Activated CD8-positive, alpha-beta memory T cell treated with anti-CD3 and anti-CD28 coated beads for 48 hours (primary cell): Measurements from ENCODE around the gene OSBP2.

Experiments
- DNase-seq, 3 experiments: peaks; one replicate each; pipeline ENCODE4 v3.0.0-alpha.2; 2020; ENCODE audit warnings: low read depth in 2 of 3, low spot score in 2 of 3

Gene OSBP2

GRCh38 chr22:30833322-30833721 lies 138.6 kb downstream of the OSBP2 start:
- DNase-seq = no peak

GRCh38 chr22:30837531-30837930 lies 142.9 kb downstream of the OSBP2 start:
- no peak for DNase-seq

GRCh38 chr22:30838111-30838510 lies 143.4 kb downstream of the OSBP2 start:
- DNase-seq = no peak

GRCh38 chr22:30841273-30841672 lies 146.6 kb downstream of the OSBP2 start:
- no peak for DNase-seq

GRCh38 chr22:30843245-30843644 lies 148.6 kb downstream of the OSBP2 start:
- DNase-seq = no peak

GRCh38 chr22:30847583-30847982 lies 152.9 kb downstream of the OSBP2 start:
- no peak for DNase-seq

- DNase-seq = no peak
These were observed 160.6 kb downstream of the OSBP2 start for GRCh38 chr22:30855266-30855665.

GRCh38 chr22:30855677-30856518 lies 161.2 kb downstream of the OSBP2 start:
- no peak for DNase-seq

- no peak for DNase-seq
These were observed 162.2 kb downstream of the OSBP2 start for GRCh38 chr22:30856741-30857502.

GRCh38 chr22:30857791-30858190 lies 163.1 kb downstream of the OSBP2 start:
- DNase-seq = no peak

GRCh38 chr22:30858976-30859713 lies 164.5 kb downstream of the OSBP2 start:
- no peak for DNase-seq

GRCh38 chr22:30859714-30860095 lies 165.0 kb downstream of the OSBP2 start:
- DNase-seq = no peak

GRCh38 chr22:30860176-30861105 lies 165.8 kb downstream of the OSBP2 start:
- no peak for DNase-seq

- no peak for DNase-seq
These were observed 166.5 kb downstream of the OSBP2 start for GRCh38 chr22:30861131-30861530.

- no peak for DNase-seq
These were observed 167.2 kb downstream of the OSBP2 start for GRCh38 chr22:30861688-30862552.

- no peak for DNase-seq
These were observed 168.6 kb downstream of the OSBP2 start for GRCh38 chr22:30863081-30863833.

GRCh38 chr22:30864441-30865420 lies 170.1 kb downstream of the OSBP2 start:
- DNase-seq = no peak

GRCh38 chr22:30865656-30866055 lies 171.0 kb downstream of the OSBP2 start:
- DNase-seq = no peak
